IPS DF 19.7 (cell line): ENCODE measurements around the gene CCDC90B.
A peak's percentile ranks its signal among the peaks of the same experiment; 100 is the strongest.
"Not testable (repeated sequence)": the region's sequence is repeated elsewhere in the genome, so short reads cannot be mapped to it uniquely, and the experiment has no call there.

ENCODE experiments used
- DNase-seq: peaks from one replicate; pipeline ENCODE4 v3.0.0-alpha.2; 2013; ENCODE audit warnings: low read depth, low spot score

CCDC90B gene

DNA sequence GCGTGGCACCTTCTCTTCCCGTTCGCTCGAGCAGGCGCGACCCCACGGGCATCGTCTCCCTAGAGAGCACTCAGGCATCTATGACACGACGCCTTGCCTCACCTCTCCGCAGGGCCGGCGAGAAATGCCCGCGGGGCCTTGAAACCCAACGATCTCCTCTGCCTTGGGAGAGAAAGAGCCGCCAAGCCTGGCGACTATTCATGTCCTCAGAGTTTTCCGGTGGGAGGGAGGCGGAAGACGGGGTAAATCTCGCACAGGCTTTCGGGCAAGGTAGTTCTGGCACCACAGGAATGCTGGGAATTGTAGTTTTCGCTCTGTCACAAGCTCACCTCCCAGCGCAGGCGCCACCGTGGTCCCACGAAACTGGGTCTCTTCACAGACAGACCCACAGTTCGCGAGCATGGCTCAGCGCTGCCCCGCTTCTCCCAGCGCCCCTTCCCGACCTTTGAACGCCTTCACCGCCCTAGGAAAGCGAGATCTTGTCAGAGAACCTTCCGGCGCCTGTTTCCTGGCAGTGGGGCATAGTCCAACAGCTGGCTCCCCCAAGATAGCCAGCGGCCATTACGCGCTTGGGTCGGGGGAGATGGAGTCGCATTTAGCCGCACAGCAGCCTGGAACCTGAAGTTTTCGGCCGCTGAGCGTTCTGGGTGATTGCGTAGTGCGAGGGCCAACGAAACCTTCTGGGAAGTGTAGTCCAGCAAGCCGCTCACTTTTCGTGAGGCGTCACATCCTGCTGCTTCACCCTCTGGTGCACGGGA lies at the start of gene CCDC90B:
Gene CCDC90B (minus strand): TSS at position 597 of the 758 bp plus-strand sequence. CDS start 395 bp downstream, at position 202.
- peak; percentile 96 for DNase-seq

- no peak for DNase-seq
Measured at GRCh38 chr11:83335446-83336070, 49.4 kb upstream of the CCDC90B start.

DNA sequence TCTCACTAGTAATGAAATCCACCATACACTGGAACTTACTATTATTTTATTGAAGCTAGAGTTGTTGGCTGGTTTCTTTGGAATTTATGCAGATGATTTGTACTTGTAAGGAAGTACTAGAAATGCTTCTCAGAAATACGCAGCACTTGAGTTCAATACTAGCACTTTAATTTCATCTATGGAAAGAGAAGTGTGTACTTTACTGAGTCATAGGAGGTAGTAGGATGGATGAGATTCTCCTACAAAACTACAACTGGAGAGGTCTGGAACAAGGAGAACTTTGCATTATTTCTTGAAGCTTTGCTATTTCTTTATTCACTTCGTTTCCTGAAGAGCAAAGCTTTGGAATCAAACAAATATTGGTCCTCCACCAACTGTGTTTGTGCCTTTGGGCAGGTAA lies 44.1 kb upstream of the CCDC90B start:
- no peak for DNase-seq

- DNase-seq, result no peak
Measured at GRCh38 chr11:83326326-83326725, 40.2 kb upstream of the CCDC90B start.

GRCh38 chr11:83319346-83319745 lies 33.2 kb upstream of the CCDC90B start:
- no peak for DNase-seq

DNA sequence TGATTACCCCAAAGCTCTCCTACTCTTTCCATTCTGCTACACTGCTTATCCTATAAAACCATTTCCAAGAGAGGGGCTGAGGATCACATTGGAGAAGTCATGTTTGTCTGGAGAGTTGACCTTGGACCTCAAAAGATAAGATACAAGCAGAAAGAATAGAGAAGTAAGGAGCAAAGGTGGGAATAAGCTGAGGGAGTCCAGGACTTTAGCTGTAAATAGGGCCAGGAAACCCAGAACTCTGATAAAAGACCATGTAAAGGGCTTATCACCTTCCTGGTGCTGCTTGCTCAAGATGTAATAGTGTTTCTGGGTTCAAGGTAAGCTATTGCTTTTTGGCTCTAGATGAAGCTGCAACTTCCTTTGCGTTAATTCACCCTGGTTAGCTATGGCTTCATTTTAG lies 32.8 kb upstream of the CCDC90B start:
- no peak for DNase-seq

- DNase-seq, result no peak
Measured at GRCh38 chr11:83317757-83318690, 31.9 kb upstream of the CCDC90B start.

- not testable (repeated sequence) for DNase-seq
Measured at GRCh38 chr11:83316897-83317268, 30.7 kb upstream of the CCDC90B start.

GRCh38 chr11:83316143-83316896 lies 30.2 kb upstream of the CCDC90B start:
- DNase-seq, result not testable (repeated sequence)

DNA sequence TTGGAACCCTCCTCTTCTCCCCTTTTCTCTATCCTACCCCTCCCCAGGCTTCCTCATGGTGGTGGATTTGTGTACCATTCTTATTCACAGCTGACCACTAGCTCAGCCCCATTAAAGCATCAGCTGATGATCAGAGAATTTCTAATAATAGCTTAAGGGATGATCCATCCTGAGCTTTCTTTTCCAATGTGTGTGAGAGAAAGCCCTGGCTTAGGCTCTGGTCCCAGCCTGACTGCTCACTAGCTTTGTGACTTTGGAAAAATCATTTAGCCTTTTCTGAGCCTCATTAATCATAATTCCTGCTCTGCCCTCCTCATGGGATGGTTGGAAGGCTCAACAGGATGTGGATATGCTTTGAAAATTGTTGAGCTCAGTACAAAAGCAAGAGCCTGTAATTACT lies 26.3 kb upstream of the CCDC90B start:
- DNase-seq, result no peak

GRCh38 chr11:83311701-83312100 lies 25.5 kb upstream of the CCDC90B start:
- no peak for DNase-seq

- no peak for DNase-seq
Measured at GRCh38 chr11:83310718-83311117, 24.6 kb upstream of the CCDC90B start.

DNA sequence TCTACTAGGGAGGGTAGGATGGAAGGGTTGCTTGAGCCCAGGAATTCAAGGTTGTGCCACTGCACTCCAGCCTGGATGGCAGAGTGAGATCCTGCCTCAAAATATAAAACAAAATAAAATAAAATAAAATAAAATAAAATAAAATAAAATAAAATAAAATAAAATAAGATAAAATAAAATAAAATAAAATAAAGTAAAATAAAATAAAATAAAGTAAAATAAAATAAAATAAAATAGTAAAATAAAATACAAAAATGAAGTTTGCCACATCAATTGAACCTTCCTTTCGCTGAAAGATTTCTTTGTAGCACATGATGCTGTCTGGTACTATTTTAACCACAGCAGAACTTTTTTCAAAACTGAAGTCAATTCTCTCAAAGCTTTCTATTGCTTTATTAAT lies 22.4 kb upstream of the CCDC90B start:
- not testable (repeated sequence) for DNase-seq

DNA sequence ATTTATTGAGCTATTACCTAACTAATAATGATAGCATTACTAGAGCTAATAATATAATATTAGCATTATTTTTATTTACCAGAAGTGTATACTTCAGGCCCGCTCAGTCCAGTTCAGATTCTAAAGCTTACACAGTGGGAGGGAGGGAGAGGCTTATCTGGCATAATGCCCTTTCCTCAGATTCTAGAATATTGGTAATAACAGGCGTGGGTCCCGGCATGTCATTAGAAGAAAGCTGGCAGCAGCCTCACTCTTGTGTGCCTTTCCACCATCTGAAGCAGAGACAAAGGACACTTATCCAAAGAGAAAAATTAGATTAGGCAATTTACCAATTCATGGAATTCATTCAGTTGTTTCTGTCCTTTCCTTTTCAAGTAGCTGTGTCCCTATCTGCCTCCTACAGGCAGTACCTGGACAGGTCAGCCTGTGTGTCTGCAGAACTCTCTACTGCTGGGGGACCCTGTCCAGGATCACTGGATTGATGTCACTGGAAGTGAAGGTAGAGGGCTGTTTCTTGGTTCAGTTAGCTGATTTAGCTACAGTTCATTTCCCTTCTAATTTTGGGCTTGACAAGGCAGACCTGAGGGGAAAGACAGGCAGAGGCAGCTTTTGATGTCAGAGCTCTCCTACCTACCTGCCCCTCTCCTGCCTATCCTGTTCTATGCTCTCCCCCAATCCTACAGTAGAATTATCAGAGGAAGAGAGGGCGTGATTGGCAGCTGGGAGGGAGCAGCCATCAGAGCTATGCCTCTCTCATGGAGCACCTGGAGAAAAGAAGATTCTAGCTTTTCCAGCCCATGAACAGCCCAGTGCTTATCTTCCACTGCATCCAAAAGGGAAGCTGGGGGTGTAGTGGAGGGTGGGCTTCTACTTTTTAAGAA lies 20.3 kb upstream of the CCDC90B start:
- DNase-seq, result no peak

DNA sequence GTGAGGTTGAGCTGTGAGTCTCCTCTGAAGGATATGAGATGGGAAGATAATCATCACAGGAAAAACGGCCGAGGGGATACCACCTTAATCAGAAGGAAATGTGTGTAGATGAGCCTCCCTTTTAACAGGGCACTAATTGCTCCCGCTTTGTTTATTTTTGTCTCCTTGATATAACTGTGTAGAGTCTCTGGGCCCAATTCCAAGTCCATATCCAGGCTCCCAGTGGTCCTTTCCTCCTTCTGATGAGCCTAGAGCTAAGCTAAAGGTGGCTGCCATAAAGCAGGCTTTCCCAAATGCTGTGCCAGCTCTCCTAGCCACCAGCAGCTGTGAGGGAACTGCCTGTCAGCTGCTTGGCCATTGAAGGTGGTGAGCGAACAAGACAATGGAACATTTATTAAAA lies 17.1 kb upstream of the CCDC90B start:
- no peak for DNase-seq

DNA sequence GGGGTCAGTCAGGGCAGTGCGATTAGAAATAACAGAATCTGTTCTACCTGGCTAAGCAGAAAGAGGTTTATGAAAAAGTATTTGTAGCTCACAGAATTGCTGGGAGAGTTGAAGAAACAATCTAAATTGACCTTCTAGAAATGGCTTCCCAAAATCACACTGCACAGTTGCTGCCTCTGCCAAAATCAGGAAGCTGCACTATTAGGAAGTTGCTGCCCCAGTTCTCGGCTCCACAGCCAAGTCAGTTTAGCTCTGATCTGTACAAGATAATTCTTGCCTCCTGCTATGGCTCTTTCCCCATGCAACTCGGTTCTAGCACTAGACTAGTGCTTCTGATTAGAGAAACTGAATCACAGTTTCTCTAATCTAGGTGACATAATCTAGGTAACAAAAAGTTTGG lies 16.0 kb upstream of the CCDC90B start:
- no peak for DNase-seq

DNA sequence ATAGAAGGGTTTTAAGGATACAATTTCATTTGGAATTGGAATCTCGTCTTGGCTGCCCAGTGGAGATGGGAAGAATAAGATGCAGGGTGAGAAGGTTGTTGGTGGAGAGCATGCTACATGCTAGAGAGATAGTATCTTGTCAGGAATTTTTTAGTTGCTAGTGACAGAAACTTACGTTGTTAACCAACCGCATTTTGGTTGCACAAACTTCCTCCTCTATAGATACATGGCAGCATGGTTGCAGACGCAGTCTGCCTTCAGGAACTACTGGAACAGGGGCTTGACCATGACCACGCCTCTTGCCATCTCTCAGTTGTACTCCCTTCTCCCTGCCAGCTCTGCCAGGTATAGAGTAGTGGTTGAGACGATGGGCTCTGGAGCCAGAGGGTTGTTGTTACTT lies 13.5 kb upstream of the CCDC90B start:
- no peak for DNase-seq

DNA sequence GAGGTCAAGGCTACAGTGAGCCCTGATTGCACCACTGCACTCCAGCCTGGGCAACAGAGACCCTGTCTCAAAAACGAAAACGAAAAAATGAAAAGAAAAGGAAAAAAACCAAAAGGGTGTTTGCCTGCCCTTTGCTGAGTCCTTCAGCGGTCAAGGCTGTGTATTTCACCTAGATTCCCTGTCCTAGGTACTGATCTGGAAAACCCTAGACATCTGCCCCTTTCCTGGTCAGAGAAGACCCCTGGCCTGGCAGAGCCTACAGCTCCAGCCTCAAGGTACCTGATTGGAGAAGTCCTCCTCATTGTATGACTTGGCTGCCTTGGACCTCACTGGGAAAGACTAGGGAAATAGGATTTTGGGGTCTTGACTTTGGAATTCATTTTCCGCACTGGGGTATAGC lies 8.0 kb upstream of the CCDC90B start:
- no peak for DNase-seq

DNA sequence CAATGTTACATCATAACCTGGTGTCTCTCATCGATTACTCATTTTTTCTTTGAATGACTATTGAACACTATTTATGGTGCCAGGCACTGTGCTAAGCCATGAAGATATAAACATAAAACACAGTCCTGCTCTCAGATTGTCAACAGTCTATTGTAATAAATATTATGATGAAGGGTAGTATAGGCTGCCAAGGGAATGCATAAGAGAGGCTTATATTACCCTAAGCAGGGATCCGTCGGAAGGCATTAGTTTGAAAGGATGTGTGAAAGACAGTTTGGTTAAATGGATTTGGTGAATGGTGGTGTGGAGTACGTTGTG lies 7.2 kb upstream of the CCDC90B start:
- no peak for DNase-seq

DNA sequence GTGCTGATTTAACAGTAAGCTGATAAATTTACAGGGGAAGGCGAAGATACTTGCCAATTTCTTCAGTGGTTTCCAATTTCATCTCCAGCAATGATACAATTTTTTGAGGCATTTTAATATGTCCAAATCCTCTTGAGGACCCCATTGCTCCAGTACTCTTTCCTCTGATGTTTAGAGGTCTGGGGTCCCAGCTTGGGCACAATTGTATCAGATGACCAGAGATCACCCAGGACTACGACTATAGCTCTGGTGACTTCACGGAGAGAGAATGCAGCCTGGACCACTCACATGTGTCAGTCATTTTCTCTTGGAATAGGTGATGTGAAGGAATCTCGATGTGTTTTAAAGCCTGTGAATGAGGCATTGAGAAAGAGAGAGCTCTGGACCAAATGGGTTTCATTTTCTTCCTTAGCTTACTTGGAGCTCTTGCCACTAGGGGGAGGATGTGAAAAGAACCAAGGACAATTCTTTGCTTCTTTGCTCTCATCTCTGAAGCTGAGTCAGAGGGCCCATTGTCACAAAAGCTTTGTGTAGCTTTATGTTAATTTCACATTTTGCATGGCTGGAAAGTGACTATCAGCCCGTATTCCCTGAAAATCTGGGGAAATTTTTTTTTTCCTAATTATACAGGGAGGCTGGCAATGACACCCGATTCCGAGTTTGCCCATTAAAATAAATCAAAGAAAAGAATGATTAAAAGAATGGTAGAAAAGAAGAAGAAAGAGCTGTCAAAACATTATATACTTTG lies 6.7 kb upstream of the CCDC90B start:
- peak; percentile 61 for DNase-seq
